Panc1 (cell line): Measurements from ENCODE around the gene CASP14. TPM values are rescaled to one million over a fixed set of nuclear protein-coding genes. Genes with fewer than 3 reads are reported as not detected.

Experiments used
- ATAC-seq: fragments of 200-7000 bp; cut with Tn5 transposase; 2 replicates; pipeline ENCODE4 v1.9.1; 2020; ENCODE audit warnings: mild to moderate bottlenecking, moderate library complexity
- BruUV-seq: library from RNA; stranded (reverse); fragments of 400-500 nt; replicated peaks from 2 replicates; lab custom pipeline; 2021; lab: Mats Ljungman, UMichigan
- CTCF ChIA-PET: fragments of 300-600 bp; sonication (Branson Sonifier 250); formaldehyde crosslinking; loops from one replicate; lab custom pipeline; 2022; ENCODE audit warnings: antibody characterized with exemption; lab: Charles Lee
- POLR2A ChIA-PET: fragments of 300-600 bp; sonication (Branson Sonifier 250); formaldehyde crosslinking; loops from one replicate; lab custom pipeline; 2022; ENCODE audit warnings: antibody characterized with exemption; lab: Charles Lee
- DNase-seq: peaks from one replicate; pipeline ENCODE4 v3.0.0-alpha.2; 2010; ENCODE audit warnings: low read depth, low spot score
- H3K27ac ChIP-seq: 2 replicates; pipeline ENCODE4 v1.5.1; 2011; ENCODE audit warnings: mild to moderate bottlenecking, low read length, inconsistent platforms
- H3K27me3 ChIP-seq: fragments of 200-500 bp; sonication (Bioruptor generic); 2 replicates; pipeline ENCODE4 v1.6.0; 2014; ENCODE audit warnings: low read length, inconsistent platforms; ENCODE audit not compliant: control insufficient read depth, insufficient read depth
- H3K36me3 ChIP-seq: fragments of 200-500 bp; sonication (Bioruptor generic); 2 replicates; pipeline ENCODE4 v1.5.1; 2014; ENCODE audit warnings: inconsistent platforms, mild to moderate bottlenecking, low read length, moderate library complexity; ENCODE audit not compliant: control insufficient read depth, insufficient read depth
- H3K4me1 ChIP-seq: 2 replicates; pipeline ENCODE4 v1.5.1; 2011; ENCODE audit warnings: inconsistent platforms, mild to moderate bottlenecking, low read length, moderate library complexity; ENCODE audit not compliant: control insufficient read depth, insufficient read depth
- H3K4me3 ChIP-seq, 2 experiments: 2 replicates each; pipeline ENCODE4 v1.5.1; 2011 to 2012; ENCODE audit warnings: low read depth in 2 of 2, low read length in 2 of 2, mild to moderate bottlenecking in 2 of 2, inconsistent platforms in 1 of 2, moderate library complexity in 1 of 2
- H3K9me3 ChIP-seq: fragments of 200-500 bp; sonication (Bioruptor generic); 2 replicates; pipeline ENCODE4 v1.5.1; 2014; ENCODE audit warnings: low read depth, mild to moderate bottlenecking, inconsistent platforms, low read length, moderate library complexity; ENCODE audit not compliant: control insufficient read depth, insufficient read depth
- POLR2AphosphoS5 ChIP-seq: IDR thresholded peaks from 2 replicates; pipeline ENCODE4 v1.6.1; 2012; ENCODE audit warnings: mild to moderate bottlenecking, low read depth, low read length, moderate library complexity
- SIN3A ChIP-seq: IDR thresholded peaks from 2 replicates; pipeline ENCODE4 v1.6.1; 2012; ENCODE audit warnings: low read depth, mild to moderate bottlenecking, low read length, moderate library complexity, borderline replicate concordance; ENCODE audit not compliant: insufficient read depth
- TCF7L2 ChIP-seq: IDR thresholded peaks from 2 replicates; pipeline ENCODE4 v1.6.1; 2011; ENCODE audit warnings: mild to moderate bottlenecking, low read depth, low read length, inconsistent platforms
- in situ Hi-C: cut with HindIII; loops from 2 replicates; pipeline ENCODE4 v1.10.0; 2016; ENCODE audit warnings: low sequenced_read_pairs, low pct_unique_long_range_greater_than_20kb
- intact Hi-C: fragments of 100-400 bp; cut with micrococcal nuclease; formaldehyde crosslinking; loops from one replicate; pipeline ENCODE4 v1.10.0; 2022; ENCODE audit not compliant: unreplicated experiment
- total RNA-seq: library from RNA; stranded (reverse); gene quantifications from one replicate; pipeline ENCODE4 v1.2.1, GENCODE V29; 2021; ENCODE audit not compliant: unreplicated experiment
- TF ChIP-seq, protein P1 (sequence below): fragments of 450-650 bp; IDR thresholded peaks from 2 replicates; pipeline ENCODE4 v1.5.1; 2017; ENCODE audit warnings: mild to moderate bottlenecking
- TF ChIP-seq, protein P2 (sequence below), 2 experiments: IDR thresholded peaks; 2 replicates each; pipeline ENCODE4 v1.6.1; 2011 to 2012; ENCODE audit warnings: low read depth in 2 of 2, control low read depth in 1 of 2, low read length in 1 of 2, mild to moderate bottlenecking in 1 of 2, moderate library complexity in 1 of 2; ENCODE audit not compliant: insufficient read depth in 1 of 2

Gene CASP14
- total RNA-seq, 1 experiment from 2014 or later = not detected

- 0 out of 2 replicates have a peak, but pooled peaks cover 4% of the 10 kb centered on the region for H3K4me1 ChIP-seq
- H3K27me3 ChIP-seq = no peaks in the 10 kb centered on the region
- no peak for TF ChIP-seq SIN3A
- no peak for TF ChIP-seq TCF7L2
- TF ChIP-seq, protein P1, sequence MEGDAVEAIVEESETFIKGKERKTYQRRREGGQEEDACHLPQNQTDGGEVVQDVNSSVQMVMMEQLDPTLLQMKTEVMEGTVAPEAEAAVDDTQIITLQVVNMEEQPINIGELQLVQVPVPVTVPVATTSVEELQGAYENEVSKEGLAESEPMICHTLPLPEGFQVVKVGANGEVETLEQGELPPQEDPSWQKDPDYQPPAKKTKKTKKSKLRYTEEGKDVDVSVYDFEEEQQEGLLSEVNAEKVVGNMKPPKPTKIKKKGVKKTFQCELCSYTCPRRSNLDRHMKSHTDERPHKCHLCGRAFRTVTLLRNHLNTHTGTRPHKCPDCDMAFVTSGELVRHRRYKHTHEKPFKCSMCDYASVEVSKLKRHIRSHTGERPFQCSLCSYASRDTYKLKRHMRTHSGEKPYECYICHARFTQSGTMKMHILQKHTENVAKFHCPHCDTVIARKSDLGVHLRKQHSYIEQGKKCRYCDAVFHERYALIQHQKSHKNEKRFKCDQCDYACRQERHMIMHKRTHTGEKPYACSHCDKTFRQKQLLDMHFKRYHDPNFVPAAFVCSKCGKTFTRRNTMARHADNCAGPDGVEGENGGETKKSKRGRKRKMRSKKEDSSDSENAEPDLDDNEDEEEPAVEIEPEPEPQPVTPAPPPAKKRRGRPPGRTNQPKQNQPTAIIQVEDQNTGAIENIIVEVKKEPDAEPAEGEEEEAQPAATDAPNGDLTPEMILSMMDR = no peak
- TF ChIP-seq, protein P2, sequence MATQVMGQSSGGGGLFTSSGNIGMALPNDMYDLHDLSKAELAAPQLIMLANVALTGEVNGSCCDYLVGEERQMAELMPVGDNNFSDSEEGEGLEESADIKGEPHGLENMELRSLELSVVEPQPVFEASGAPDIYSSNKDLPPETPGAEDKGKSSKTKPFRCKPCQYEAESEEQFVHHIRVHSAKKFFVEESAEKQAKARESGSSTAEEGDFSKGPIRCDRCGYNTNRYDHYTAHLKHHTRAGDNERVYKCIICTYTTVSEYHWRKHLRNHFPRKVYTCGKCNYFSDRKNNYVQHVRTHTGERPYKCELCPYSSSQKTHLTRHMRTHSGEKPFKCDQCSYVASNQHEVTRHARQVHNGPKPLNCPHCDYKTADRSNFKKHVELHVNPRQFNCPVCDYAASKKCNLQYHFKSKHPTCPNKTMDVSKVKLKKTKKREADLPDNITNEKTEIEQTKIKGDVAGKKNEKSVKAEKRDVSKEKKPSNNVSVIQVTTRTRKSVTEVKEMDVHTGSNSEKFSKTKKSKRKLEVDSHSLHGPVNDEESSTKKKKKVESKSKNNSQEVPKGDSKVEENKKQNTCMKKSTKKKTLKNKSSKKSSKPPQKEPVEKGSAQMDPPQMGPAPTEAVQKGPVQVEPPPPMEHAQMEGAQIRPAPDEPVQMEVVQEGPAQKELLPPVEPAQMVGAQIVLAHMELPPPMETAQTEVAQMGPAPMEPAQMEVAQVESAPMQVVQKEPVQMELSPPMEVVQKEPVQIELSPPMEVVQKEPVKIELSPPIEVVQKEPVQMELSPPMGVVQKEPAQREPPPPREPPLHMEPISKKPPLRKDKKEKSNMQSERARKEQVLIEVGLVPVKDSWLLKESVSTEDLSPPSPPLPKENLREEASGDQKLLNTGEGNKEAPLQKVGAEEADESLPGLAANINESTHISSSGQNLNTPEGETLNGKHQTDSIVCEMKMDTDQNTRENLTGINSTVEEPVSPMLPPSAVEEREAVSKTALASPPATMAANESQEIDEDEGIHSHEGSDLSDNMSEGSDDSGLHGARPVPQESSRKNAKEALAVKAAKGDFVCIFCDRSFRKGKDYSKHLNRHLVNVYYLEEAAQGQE (IDR thresholded peaks at IDR 0.05; ENCODE audit: insufficient read depth in 1 of 2, low read depth in 2 of 2, low read length in 1 of 2) = no peak
- TF ChIP-seq POLR2AphosphoS5 = no peak
- ChIA-PET POLR2A (no interaction called here), CTCF (no interaction called here)
- no TSS peak for BruUV-seq
- no peak overlapping the region for H3K27ac ChIP-seq
- DNase-seq (no peak), ATAC-seq (no peak)
- no peak overlapping the region for H3K4me3 ChIP-seq
- H3K36me3 ChIP-seq = no peaks in the 10 kb centered on the region
- in situ Hi-C loops (no loop called here), intact Hi-C loops (no loop called here)
- no peaks in the 10 kb centered on the region for H3K9me3 ChIP-seq
Observed at GRCh38 chr19:15038294-15038693, 11.0 kb upstream of the CASP14 start.

DNA sequence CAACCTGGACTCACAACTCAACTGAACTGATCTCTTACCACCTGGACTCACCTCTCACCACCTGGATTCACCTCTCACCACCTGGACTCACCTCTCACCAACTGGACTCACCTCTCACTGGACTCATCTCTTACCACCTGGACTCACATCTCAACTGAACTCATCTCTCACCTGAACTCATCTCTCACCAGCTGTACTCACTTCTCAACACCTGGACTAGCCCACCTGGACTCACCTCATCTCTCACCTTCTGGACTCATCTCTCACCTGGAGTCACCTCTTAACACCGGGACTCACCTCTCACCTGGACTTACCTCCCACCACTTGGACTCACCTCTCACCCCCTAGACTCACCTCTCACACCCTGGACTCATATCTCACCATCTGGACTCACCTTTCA lies 7.3 kb upstream of the CASP14 start:
- DNase-seq = no peak
- H3K27ac ChIP-seq = no peak overlapping the region
- H3K27me3 ChIP-seq = no peaks in the 10 kb centered on the region
- intact Hi-C loops (no loop called here), in situ Hi-C loops (no loop called here)
- H3K9me3 ChIP-seq = no peaks in the 10 kb centered on the region
- ChIA-PET CTCF (no interaction called here), POLR2A (no interaction called here)
- no peaks in the 10 kb centered on the region for H3K36me3 ChIP-seq
- ATAC-seq = no peak
- no peak overlapping the region for H3K4me3 ChIP-seq
- TF ChIP-seq, protein P1 = no peak
- no peak for TF ChIP-seq POLR2AphosphoS5
- TF ChIP-seq, protein P2 (IDR thresholded peaks at IDR 0.05; ENCODE audit: insufficient read depth in 1 of 2, low read depth in 2 of 2, low read length in 1 of 2) = no peak
- H3K4me1 ChIP-seq = 0 out of 2 replicates have a peak, but pooled peaks cover 4% of the 10 kb centered on the region
- BruUV-seq = no TSS peak
